B cell (primary cell): Measurements from ENCODE around the gene PIP5KL1. TPM values are rescaled to one million over a fixed set of nuclear protein-coding genes. Genes with fewer than 3 reads are reported as not detected.

Experiments
- ATAC-seq: fragments of 200-7000 bp; cut with Tn5 transposase; one replicate; pipeline ENCODE4 v1.10.0; 2021; ENCODE audit warnings: low read depth, mild to moderate bottlenecking, moderate number of reproducible peaks, moderate library complexity
- CTCF ChIA-PET: fragments of 350-600 bp; sonication (Branson Sonifier 250); formaldehyde crosslinking; loops from one replicate; lab custom pipeline; 2021; ENCODE audit warnings: antibody characterized with exemption, inconsistent platforms; lab: Charles Lee
- POLR2A ChIA-PET: fragments of 350-600 bp; sonication (Branson Sonifier 250); formaldehyde crosslinking; loops from one replicate; lab custom pipeline; 2021; ENCODE audit warnings: antibody characterized with exemption; lab: Charles Lee
- DNase-seq: peaks from one replicate; pipeline ENCODE4 v3.0.0; 2013
- H2AFZ ChIP-seq: 2 replicates; pipeline ENCODE4 v1.6.1; 2012; ENCODE audit warnings: mild to moderate bottlenecking, low read depth, low read length; ENCODE audit not compliant: insufficient read depth, poor library complexity, severe bottlenecking
- H3K27ac ChIP-seq, 2 donors: 1 replicate in 1 of 2; 2 replicates in 1 of 2; pipeline ENCODE4 v1.5.1; 2012 to 2013; ENCODE audit warnings: low read length in 2 of 2, mild to moderate bottlenecking in 2 of 2, moderate library complexity in 1 of 2
- H3K27me3 ChIP-seq, 4 experiments: fragments of 200-600 bp in 1 of 4; sonication (generic) in 1 of 4; replicated peaks in 1 of 4; 1 replicate in 2 of 4; 2 replicates in 2 of 4; pipeline versions ENCODE4 v1.6.1 to v1.7.0; 2013 to 2016; ENCODE audit warnings: low read length in 3 of 4, mild to moderate bottlenecking in 2 of 4, mixed read lengths in 1 of 4, moderate library complexity in 1 of 4; ENCODE audit not compliant: insufficient read depth in 4 of 4, control insufficient read depth in 3 of 4; ENCODE audit errors: control extremely low read depth in 1 of 4
- H3K36me3 ChIP-seq, 2 experiments: replicated peaks in 1 of 2; 1 replicate in 1 of 2; 2 replicates in 1 of 2; pipeline versions ENCODE4 v1.6.1 to v1.7.1; 2013; ENCODE audit warnings: low read length in 1 of 2; ENCODE audit not compliant: insufficient read depth in 2 of 2, control insufficient read depth in 1 of 2; ENCODE audit errors: control extremely low read depth in 1 of 2, extremely low read depth in 1 of 2
- H3K4me1 ChIP-seq, 2 donors: fragments of 200-600 bp in 1 of 2; sonication (generic) in 1 of 2; 1 replicate in 1 of 2; 2 replicates in 1 of 2; pipeline versions ENCODE4 v1.5.1 to v1.6.1; 2013 to 2017; ENCODE audit warnings: low read length in 2 of 2; ENCODE audit not compliant: control insufficient read depth in 2 of 2, insufficient read depth in 2 of 2
- H3K4me2 ChIP-seq: replicated peaks from 2 replicates; pipeline ENCODE3; 2012; ENCODE audit warnings: mild to moderate bottlenecking, low read depth, low read length; ENCODE audit not compliant: poor library complexity, severe bottlenecking
- H3K4me3 ChIP-seq, 5 experiments: fragments of 200-600 bp in 1 of 5; sonication (generic) in 1 of 5; 1 replicate in 3 of 5; 2 replicates in 2 of 5; pipeline versions ENCODE4 v1.5.1 to v1.7.0; 2011 to 2016; ENCODE audit warnings: low read length in 4 of 5, mild to moderate bottlenecking in 4 of 5, low read depth in 2 of 5, control low read depth in 1 of 5, moderate library complexity in 1 of 5; ENCODE audit not compliant: insufficient read depth in 1 of 5; ENCODE audit errors: control extremely low read depth in 1 of 5, extremely low read depth in 1 of 5
- H3K79me2 ChIP-seq: fragments of 200-600 bp; sonication (generic); one replicate; pipeline ENCODE4 v1.6.0; 2016; ENCODE audit warnings: low read length; ENCODE audit not compliant: control insufficient read depth, insufficient read depth
- H3K9ac ChIP-seq: fragments of 200-600 bp; sonication (generic); 2 replicates; pipeline ENCODE4 v1.6.1; 2017; ENCODE audit warnings: mild to moderate bottlenecking, low read length, moderate library complexity
- H3K9me3 ChIP-seq, 3 donors: one replicate each; pipeline versions ENCODE4 v1.6.1 to v1.7.1; 2013; ENCODE audit warnings: low read length in 2 of 3; ENCODE audit not compliant: control insufficient read depth in 2 of 3, insufficient read depth in 1 of 3; ENCODE audit errors: control extremely low read depth in 1 of 3
- H4K20me1 ChIP-seq: 2 replicates; pipeline ENCODE4 v1.6.0; 2012; ENCODE audit warnings: mild to moderate bottlenecking, low read length; ENCODE audit not compliant: insufficient read depth, control insufficient read depth, poor library complexity, severe bottlenecking
- H3K27ac Mint-ChIP-seq: one replicate; pipeline ENCODE4 v1.8.0; 2021; ENCODE audit warnings: mixed read lengths
- H3K27me3 Mint-ChIP-seq: one replicate; pipeline ENCODE4 v1.8.0; 2021; ENCODE audit warnings: mixed read lengths
- H3K4me1 Mint-ChIP-seq: one replicate; pipeline ENCODE4 v1.8.0; 2021; ENCODE audit warnings: mixed read lengths
- H3K4me3 Mint-ChIP-seq: one replicate; pipeline ENCODE4 v1.8.0; 2021; ENCODE audit warnings: mixed read lengths
- H3K9me3 Mint-ChIP-seq: one replicate; pipeline ENCODE4 v1.8.0; 2022; ENCODE audit warnings: mixed read lengths; ENCODE audit not compliant: insufficient read depth
- CTCF ChIP-seq: fragments of 200-600 bp; IDR thresholded peaks from one replicate; pipeline ENCODE4 v1.8.0; 2022; ENCODE audit warnings: antibody characterized with exemption, mild to moderate bottlenecking
- EZH2 ChIP-seq: IDR thresholded peaks from 2 replicates; pipeline ENCODE4 v1.6.1; 2012; ENCODE audit warnings: borderline replicate concordance, low read depth, mild to moderate bottlenecking, moderate library complexity, low read length; ENCODE audit not compliant: insufficient read depth, poor library complexity, severe bottlenecking
- WGBS: methylation state at CpG from one replicate; pipeline ENCODE4 v1.1.5; 2013; ENCODE audit warnings: missing lambda C conversion rate; ENCODE audit not compliant: insufficient coverage; 5-methylcytosine and 5-hydroxymethylcytosine counted together
- intact Hi-C: fragments of 100-400 bp; cut with micrococcal nuclease; formaldehyde crosslinking; loops from one replicate; pipeline ENCODE4 v1.10.0; 2022
- polyA plus RNA-seq: library from polyadenylated mRNA; depleted of rRNA; stranded (reverse); fragments of >200 nt; gene quantifications from 2 replicates; pipeline ENCODE4 v1.2.3, GENCODE V29; 2012
- total RNA-seq, 2 donors: library from RNA; stranded (reverse); fragments of 120-200 nt in 1 of 2; gene quantifications; 1 replicate in 1 of 2; 2 replicates in 1 of 2; pipeline versions ENCODE4 v1.2.3 to v1.2.4, GENCODE V29; 2013 to 2022

The PIP5KL1 gene
- total and polyA plus RNA-seq, 2 donors (not counting 1 experiment from before 2014, with no cell fraction given) = 0.75 to 1.4 TPM

GRCh38 chr9:127886401-127886972 is 44.1 kb downstream of the PIP5KL1 start:
- Histone ChIP-seq H3K9ac (no peak overlapping the region), H3K4me2 (no peak overlapping the region), H3K4me1 (peaks cover 0 to 11% of the 10 kb centered on the region in 2 donors), H3K27me3 (no peaks in the 10 kb centered on the region), H3K27ac (no peak overlapping the region), H3K36me3 (peaks cover 0 to 35% of the 10 kb centered on the region in 2 experiments), H3K9me3 (no peaks in the 10 kb centered on the region), H3K4me3 (no peak overlapping the region), H4K20me1 (no peaks in the 10 kb centered on the region), H2AFZ (no peak overlapping the region), H3K79me2 (no peaks in the 10 kb centered on the region)
- intact Hi-C loops = no loop called here
- POLR2A ChIA-PET = interaction anchor here (0.6 kb wide), 1 partner anchor 438 kb away, joined by 3 read pairs; no protein-coding TSS in a partner anchor
- Mint-ChIP-seq H3K27me3 (no peaks in the 10 kb centered on the region), H3K9me3 (no peaks in the 10 kb centered on the region), H3K27ac (peak overlapping the region; percentile 11), H3K4me3 (no peak overlapping the region), H3K4me1 (peaks cover 20% of the 10 kb centered on the region)
- ATAC-seq = no peak
- peak; percentile 4 for DNase-seq
- CTCF ChIA-PET = interaction anchor here (1.4 to 7.8 kb wide), 3 partner anchors 17 to 123 kb away, joined by 3 to 34 read pairs (median 5); no protein-coding TSS in a partner anchor
- TF ChIP-seq CTCF = no peak
- TF ChIP-seq EZH2 = no peak
- 97% methylated on average over 18 of the region's 18 CpGs for WGBS

GRCh38 chr9:127885508-127886281 is 44.9 kb downstream of the PIP5KL1 start:
- H3K27me3 Mint-ChIP-seq = no peaks in the 10 kb centered on the region
- intact Hi-C loops = no loop called here
- H3K27me3 ChIP-seq = no peaks in the 10 kb centered on the region
- CTCF ChIA-PET = interaction anchor here (1.0 to 7.8 kb wide), 3 partner anchors 15 to 150 kb away, joined by 3 to 34 read pairs (median 4); partner anchors contain the start of gene TOR2A
- H3K4me1 Mint-ChIP-seq = peaks cover 22% of the 10 kb centered on the region
- POLR2A ChIA-PET = interaction anchor here (0.6 kb wide), 1 partner anchor 437 kb away, joined by 3 read pairs; no protein-coding TSS in a partner anchor
- WGBS = 97% methylated on average over 9 of the region's 13 CpGs
- no peaks in the 10 kb centered on the region for H3K9me3 Mint-ChIP-seq
- peaks cover 0 to 35% of the 10 kb centered on the region in 2 experiments for H3K36me3 ChIP-seq
- no peak overlapping the region for H3K27ac ChIP-seq
- no peak for TF ChIP-seq EZH2
- no peak for TF ChIP-seq CTCF
- no peaks in the 10 kb centered on the region for H3K9me3 ChIP-seq
- no peaks in the 10 kb centered on the region for H4K20me1 ChIP-seq
- H3K4me3 ChIP-seq = no peak overlapping the region
- no peak overlapping the region for H3K4me3 Mint-ChIP-seq
- no peak for ATAC-seq
- no peaks in the 10 kb centered on the region for H3K79me2 ChIP-seq
- no peak overlapping the region for H2AFZ ChIP-seq
- no peak for DNase-seq
- no peak overlapping the region for H3K9ac ChIP-seq
- H3K27ac Mint-ChIP-seq = no peak overlapping the region
- H3K4me1 ChIP-seq = peaks cover 0 to 11% of the 10 kb centered on the region in 2 donors
- H3K4me2 ChIP-seq = no peak overlapping the region
